HG02759 (cell line): ENCODE measurements around the gene USP47.
A peak's percentile ranks its signal among the peaks of the same experiment; 100 is the strongest.

ENCODE experiments used
- ATAC-seq: cut with Tn5 transposase; IDR thresholded peaks from one replicate; pipeline ENCODE4 v1.9.1; 2021; ENCODE audit warnings: mild to moderate bottlenecking, moderate library complexity; ENCODE audit not compliant: unreplicated experiment

Gene USP47

DNA sequence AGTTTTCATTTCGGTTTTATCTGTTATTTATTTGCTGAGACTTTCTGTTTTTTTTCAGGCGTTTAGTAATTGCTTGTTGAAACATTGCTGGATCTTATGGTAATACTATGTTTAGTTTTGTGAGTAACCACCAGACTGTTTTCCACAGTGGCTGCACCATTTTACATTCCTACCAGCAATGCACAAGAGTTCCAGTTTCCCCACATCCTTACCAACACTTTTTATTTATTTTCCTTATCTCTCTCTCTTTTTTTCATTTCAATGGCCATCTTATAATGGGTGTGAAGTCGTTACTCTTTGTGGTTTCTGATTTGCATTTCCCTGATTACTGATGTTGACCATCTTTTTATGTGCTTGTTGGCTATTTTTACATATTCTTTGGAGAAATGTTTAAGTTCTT, 23.7 kb downstream of the USP47 start:
- ATAC-seq: no peak

DNA sequence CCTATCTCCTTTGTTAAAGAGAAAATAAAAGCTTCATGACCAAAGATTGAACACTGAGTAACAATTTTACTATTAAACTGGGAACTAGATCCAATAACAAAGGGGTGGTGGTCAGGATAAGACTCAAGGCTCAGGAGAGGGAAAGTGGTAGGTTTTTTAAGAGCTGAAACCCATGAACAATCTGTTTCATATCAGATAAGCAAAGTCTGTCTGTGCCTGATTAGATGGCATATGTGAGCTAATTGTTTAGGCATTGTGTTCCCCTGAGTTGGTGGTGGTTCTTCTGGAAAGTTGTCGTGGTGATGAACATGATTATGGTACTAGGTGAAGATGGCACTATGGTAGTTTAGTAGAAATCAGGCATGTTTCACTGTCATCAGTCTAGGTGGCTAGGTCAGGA, 24.4 kb downstream of the USP47 start:
- ATAC-seq: no peak

DNA sequence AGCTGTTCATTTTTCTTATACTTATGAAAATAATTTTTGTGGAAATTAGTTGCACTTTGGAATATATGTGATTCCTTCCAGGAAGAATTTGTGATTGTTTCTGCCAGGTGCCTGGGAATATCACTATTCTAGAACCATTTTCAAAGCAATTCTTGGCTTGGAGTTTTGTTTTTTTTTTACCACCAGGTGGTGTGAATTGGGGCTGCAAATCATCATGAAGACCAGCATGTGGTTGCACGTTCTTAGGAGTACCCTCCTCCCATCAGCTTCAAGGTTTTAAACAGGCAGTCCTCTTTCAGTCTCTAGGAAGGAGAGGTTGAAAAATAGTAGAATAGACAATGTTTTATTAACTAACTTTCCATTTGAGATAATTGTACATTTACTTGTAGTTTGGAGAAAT, 25.9 kb downstream of the USP47 start:
- no peak for ATAC-seq

DNA sequence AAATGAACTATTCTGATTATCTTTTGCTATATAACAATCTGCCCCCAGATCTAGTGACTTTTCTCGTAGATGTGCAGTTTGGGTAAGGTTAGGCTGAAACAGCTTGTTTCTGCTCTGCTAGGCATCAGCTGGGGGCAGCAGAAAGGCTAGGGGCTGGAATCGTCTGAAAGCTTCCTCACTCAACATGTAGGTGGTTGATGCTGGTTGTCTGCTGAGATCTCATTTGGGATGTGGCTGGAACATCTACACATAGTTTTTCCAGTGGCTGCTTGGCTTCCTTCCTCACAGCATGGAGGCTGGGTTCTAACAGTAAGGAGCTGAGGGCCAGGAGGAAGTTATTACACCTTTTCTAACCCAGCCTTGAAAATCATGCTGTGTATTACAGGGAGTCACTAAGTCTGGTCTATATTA, 30.2 kb downstream of the USP47 start:
- ATAC-seq: no peak

GRCh38 chr11:11876458-11876857, 34.7 kb downstream of the USP47 start:
- no peak for ATAC-seq

DNA sequence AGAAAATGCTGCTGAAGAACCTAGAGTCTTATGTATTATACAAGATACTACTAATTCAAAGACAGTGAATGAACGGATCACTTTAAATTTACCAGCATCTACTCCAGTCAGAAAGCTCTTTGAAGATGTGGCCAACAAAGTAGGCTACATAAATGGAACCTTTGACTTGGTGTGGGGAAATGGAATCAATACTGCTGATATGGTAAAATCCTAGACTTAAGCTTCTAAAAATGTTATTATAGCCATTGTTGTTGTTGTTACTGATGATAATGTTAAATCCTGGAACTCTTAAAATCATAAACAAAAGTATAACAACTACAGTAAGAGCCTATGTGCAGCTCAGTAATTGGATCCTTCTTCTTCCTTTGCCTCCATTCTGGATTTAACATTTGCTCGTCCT, 38.4 kb downstream of the USP47 start:
- ATAC-seq: no peak

GRCh38 chr11:11882539-11882938, 40.8 kb downstream of the USP47 start:
- ATAC-seq: no peak

- ATAC-seq: no peak
Observed at GRCh38 chr11:11884351-11884750, 42.6 kb downstream of the USP47 start.

DNA sequence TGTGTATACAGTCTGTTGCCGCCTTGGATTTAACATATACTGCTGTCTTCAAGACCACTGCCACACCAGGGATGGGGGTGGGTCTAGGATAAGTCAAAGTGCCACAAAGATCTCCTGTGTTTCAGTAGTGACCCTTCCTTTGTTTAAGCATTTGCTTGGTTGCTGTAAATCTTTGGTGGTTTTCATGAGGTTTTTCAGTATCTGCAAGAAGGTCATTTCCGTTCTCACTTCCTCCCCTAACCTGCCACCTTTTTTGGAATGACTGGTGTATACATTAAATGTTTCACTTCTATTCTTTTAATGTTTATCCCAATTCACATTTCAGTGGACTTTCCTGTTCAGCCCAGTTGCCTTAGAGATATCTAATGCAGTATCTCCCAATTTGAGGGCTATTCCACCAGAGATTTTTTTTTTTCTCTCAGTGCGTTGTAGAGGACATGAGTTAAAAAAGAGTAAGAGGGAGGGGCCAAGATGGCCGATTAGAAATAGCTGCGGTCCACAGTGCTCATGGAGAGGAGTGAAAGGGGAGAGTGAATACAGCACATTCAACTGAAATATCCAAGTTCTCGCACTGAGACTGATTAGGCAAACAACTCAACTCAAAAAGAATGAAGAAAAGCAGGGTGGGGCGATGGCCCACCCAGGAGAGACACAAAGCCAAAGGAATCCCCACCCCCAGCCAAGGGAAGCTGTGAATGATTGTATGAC, 43.2 kb downstream of the USP47 start:
- peak; percentile 68 for ATAC-seq

- no peak for ATAC-seq
Observed at GRCh38 chr11:11894486-11894885, 52.7 kb downstream of the USP47 start.

DNA sequence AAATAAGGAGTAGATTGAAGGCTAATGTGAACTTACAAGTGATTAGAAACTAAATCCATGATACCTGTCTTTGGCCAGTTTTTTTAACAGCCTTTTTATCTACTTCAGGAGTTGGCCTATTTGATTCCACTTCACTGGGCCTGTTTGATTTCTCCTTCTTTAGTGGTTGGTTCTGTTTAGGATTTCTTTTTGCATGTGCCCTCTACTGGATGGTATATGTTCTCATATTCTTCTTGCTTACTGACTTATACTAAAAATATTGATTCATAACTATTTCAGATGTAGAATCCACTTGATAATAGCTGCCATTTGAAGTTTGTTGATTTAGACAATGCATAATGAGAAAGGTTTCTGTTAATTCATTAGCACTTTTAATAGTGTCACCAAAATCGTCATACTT, 53.9 kb downstream of the USP47 start:
- ATAC-seq: no peak

DNA sequence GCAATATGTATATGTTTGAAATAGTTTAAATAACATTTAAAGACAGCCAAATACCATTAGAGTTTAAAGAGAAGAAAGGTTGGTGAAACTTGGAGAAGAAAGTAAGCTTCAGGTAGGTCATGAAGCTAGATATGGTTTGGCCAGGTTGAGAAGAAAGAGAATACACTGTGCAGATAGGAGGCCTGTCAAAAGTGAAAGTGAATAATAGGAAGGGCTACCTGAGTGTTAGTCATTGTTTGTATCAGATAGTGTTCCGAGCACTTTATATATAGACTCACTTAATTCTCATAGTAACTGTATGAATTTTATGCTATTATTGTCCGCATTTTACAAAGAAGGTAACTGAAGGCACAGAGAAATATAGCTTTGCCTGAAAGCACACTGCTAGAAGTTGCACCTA, 56.9 kb downstream of the USP47 start:
- no peak for ATAC-seq

GRCh38 chr11:11899401-11899800, 57.6 kb downstream of the USP47 start:
- ATAC-seq: no peak

DNA sequence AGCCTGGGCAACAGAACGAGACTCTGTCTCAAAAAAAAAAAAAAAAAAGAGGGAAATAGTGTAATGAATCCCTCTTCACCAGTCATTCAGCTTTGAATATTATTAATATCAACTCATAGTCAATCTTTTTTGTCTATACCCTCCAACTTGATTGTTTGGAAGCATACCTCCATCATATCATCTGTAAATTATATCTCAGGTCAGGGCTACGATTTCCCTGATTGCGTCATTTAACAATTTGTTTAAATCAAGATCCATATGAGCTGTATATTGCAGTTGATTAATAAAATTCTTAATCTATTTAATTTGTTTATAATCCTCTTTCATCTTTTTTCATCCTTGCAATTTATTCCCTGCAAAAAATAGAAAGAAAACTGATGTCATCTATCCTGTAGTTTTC, 60.2 kb downstream of the USP47 start:
- ATAC-seq: no peak

DNA sequence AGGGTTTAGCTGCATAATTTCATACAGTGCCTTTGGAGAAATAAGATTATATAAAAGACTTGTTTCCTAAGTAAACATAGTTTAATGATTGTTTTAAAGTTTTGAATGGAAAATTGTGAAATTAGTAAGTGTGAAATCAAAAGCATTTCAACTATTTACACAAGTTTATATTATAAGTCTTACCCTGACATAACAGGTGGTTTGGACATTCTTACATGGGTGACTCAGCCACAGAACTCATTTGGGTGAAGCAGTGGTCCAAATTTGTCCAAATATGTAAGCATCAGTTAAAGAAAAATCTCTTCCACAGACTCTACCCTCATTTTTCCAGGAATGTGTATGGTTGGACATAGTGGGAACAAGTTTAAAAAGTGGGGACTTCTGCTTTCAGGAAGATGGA, 68.0 kb downstream of the USP47 start:
- ATAC-seq: no peak

DNA sequence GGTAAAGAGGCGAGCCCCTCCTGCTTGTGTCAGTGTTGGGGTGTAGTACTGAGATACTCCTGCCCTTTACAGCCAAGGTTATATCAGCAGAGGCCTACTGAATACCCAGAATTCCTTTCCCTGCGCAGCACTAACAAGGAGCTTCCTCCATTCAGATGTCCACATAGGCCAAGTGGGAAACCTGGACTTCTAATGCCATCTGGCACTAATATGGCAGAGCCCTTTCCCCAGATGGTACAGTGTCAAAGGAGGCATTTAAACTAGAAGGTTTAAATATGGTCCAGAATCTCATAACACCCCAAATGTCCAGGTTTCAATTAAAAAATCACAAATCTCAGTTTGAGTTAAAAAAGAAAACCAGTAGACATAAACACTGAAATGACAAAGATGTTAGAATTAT, 68.8 kb downstream of the USP47 start:
- ATAC-seq: no peak

DNA sequence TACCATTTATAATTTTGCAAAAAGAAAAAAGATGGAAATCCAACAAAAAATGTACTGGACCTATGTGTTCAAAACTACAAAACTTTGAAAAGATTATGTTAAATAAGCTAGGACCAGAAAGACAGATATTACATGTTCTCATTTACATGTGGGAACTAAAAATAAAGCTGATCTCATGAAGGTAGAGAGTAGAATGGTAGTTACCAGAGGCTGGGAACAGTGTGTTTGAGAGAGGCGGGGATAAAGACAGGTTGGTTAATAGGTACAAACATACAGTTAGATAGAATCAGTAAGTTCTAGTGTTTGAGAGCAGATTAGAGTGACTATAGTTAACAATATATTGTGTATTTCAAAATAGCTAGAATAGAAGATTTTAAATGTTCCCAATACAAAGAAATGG, 71.6 kb downstream of the USP47 start:
- no peak for ATAC-seq

GRCh38 chr11:11915625-11916024, 73.9 kb downstream of the USP47 start:
- no peak for ATAC-seq

DNA sequence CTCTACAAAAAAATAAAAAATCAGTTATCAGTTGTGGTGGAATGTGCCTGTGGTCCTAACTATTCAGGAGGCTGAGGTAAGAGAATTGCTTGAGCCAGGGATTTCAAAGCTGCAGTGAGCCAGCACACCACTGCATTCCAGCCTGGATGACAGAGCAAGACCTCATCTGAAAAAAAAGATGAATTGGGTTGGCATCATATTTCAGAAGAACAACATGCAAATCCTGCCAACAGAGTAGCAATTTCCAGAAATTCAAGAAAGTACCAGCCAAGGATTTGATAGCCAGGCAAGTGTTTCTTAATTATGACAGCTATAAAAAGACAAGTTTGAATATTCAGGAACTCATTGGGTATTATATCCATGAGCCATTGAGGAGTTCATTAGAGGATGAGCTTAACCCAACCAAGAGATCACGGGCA, 75.2 kb downstream of the USP47 start:
- no peak for ATAC-seq

- no peak for ATAC-seq
Observed at GRCh38 chr11:11923828-11924227, 82.1 kb downstream of the USP47 start.

- no peak for ATAC-seq
Observed at GRCh38 chr11:11929920-11930319, 88.1 kb downstream of the USP47 start.

- ATAC-seq: no peak
Observed at GRCh38 chr11:11931461-11932055, 89.8 kb downstream of the USP47 start.

- ATAC-seq: no peak
Observed at GRCh38 chr11:11935536-11935935, 93.8 kb downstream of the USP47 start.
